ENCODE results near the gene CTCF. TPM values are rescaled to one million over a fixed set of nuclear protein-coding genes. Genes with fewer than 3 reads are reported as not detected.

Gene CTCF
- total and polyA plus RNA-seq, 10 of the 15 experiments (the other 5 are each of a cell fraction or from before 2014, with no cell fraction given) = 9.1 to 55.0 (median 41.8) TPM

DNA sequence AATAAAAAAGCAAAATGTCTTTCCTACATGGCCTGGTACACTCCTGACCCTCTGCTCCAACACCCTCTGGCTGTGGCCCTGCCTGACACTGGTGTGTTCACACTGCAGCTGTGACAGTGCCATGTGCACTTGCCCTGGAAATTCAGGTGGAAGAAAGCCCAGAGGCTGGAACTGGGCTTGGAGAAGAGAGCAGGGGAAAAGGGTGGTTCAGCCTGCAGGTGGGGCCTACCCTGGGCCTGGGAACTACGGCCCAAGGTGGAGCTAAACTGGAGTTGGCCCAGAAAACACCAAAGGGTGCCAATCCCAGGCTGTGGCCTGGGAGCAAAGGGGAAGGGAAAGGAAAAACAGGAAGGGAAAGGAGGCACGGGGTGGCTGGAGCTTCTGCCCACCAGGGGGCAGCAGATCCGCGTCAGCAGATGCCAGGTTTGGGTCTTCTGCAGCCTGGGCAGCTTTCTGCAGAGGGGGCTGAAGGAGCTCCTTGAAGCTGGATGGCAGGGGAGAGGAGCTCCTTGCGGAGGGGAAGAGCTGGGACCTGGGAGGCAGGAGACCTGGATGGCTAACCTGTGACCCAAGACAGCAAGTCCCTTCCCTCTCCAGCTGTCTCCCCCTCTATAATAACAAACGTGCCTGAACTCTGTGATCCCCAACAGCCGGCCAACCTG is 15.4 kb upstream of the CTCF start (continued):
- TF ChIP-seq, protein P1, sequence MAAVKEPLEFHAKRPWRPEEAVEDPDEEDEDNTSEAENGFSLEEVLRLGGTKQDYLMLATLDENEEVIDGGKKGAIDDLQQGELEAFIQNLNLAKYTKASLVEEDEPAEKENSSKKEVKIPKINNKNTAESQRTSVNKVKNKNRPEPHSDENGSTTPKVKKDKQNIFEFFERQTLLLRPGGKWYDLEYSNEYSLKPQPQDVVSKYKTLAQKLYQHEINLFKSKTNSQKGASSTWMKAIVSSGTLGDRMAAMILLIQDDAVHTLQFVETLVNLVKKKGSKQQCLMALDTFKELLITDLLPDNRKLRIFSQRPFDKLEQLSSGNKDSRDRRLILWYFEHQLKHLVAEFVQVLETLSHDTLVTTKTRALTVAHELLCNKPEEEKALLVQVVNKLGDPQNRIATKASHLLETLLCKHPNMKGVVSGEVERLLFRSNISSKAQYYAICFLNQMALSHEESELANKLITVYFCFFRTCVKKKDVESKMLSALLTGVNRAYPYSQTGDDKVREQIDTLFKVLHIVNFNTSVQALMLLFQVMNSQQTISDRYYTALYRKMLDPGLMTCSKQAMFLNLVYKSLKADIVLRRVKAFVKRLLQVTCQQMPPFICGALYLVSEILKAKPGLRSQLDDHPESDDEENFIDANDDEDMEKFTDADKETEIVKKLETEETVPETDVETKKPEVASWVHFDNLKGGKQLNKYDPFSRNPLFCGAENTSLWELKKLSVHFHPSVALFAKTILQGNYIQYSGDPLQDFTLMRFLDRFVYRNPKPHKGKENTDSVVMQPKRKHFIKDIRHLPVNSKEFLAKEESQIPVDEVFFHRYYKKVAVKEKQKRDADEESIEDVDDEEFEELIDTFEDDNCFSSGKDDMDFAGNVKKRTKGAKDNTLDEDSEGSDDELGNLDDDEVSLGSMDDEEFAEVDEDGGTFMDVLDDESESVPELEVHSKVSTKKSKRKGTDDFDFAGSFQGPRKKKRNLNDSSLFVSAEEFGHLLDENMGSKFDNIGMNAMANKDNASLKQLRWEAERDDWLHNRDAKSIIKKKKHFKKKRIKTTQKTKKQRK (IDR thresholded peaks at IDR 0.05; ENCODE audit: low read depth, low read length) = no peak
- TF ChIP-seq BHLHE40 (IDR thresholded peaks at IDR 0.05; ENCODE audit: borderline replicate concordance in 1 of 2, low read depth in 2 of 2, low read length in 1 of 2) = peak in 1 of 2 experiments; percentile 23; a peak in 1 of 4 replicates
- TF ChIP-seq ZNF592 (IDR thresholded peaks at IDR 0.05) = no peak
- no peak for TF ChIP-seq KDM1A (IDR thresholded peaks at IDR 0.05; ENCODE audit: borderline replicate concordance)
